Transverse colon (tissue), 4 donors: ENCODE data around the gene CFAP97. TPM values are rescaled to one million over a fixed set of nuclear protein-coding genes. Genes with fewer than 3 reads are reported as not detected.

Experiments
- DNase-seq: peaks from one replicate; pipeline ENCODE4 v3.0.0-alpha.2; 2019
- H3K27ac ChIP-seq, 4 donors: fragments of 200-600 bp; sonication (generic); 2 replicates each; pipeline ENCODE4 v1.5.1; 2016 to 2018; ENCODE audit warnings: inconsistent platforms in 4 of 4
- H3K27me3 ChIP-seq: fragments of 200-600 bp; sonication (generic); 2 replicates; pipeline ENCODE4 v1.5.1; 2017; ENCODE audit warnings: inconsistent platforms
- H3K36me3 ChIP-seq, 4 donors: fragments of 200-600 bp; sonication (generic); 2 replicates each; pipeline ENCODE4 v1.5.1; 2017 to 2019; ENCODE audit warnings: inconsistent platforms in 4 of 4
- H3K4me1 ChIP-seq, 4 donors: fragments of 200-600 bp; sonication (generic); 2 replicates each; pipeline ENCODE4 v1.5.1; 2017 to 2020; ENCODE audit warnings: inconsistent platforms in 4 of 4
- H3K4me3 ChIP-seq, 4 donors: fragments of 200-600 bp; sonication (generic); 1 replicate in 1 of 4; 2 replicates in 3 of 4; pipeline versions ENCODE4 v1.5.1 to v1.6.1; 2017 to 2019; ENCODE audit warnings: inconsistent platforms in 4 of 4
- H3K9me3 ChIP-seq, 2 donors: fragments of 200-600 bp; sonication (generic); 2 replicates each; pipeline ENCODE4 v1.5.1; 2017 to 2019; ENCODE audit warnings: inconsistent platforms in 2 of 2
- CTCF ChIP-seq, 5 experiments: fragments of 200-600 bp in 3 of 5; fragments of 450-650 bp in 2 of 5; sonication (generic) in 3 of 5; IDR thresholded peaks; 1 replicate in 2 of 5; 2 replicates in 3 of 5; pipeline ENCODE4 v1.5.1; 2016 to 2017; ENCODE audit warnings: antibody characterized with exemption in 5 of 5, inconsistent platforms in 3 of 5, mild to moderate bottlenecking in 2 of 5, moderate library complexity in 1 of 5
- EP300 ChIP-seq: sonication (generic); formaldehyde crosslinking; IDR thresholded peaks from one replicate; pipeline ENCODE4 v1.6.1; 2017; ENCODE audit warnings: antibody characterized with exemption, low read depth
- POLR2A ChIP-seq: fragments of 450-650 bp; IDR thresholded peaks from one replicate; pipeline ENCODE4 v1.6.1; 2016; ENCODE audit warnings: antibody characterized with exemption, mild to moderate bottlenecking, moderate library complexity
- POLR2AphosphoS5 ChIP-seq, 3 donors: sonication (generic); formaldehyde crosslinking; IDR thresholded peaks; one replicate each; pipeline ENCODE4 v1.6.1; 2016; ENCODE audit warnings: antibody characterized with exemption in 3 of 3
- WGBS, 2 donors: methylation state at CpG; one replicate each; pipeline ENCODE4 v1.1.5; 2018; ENCODE audit warnings: low coverage in 1 of 2; 5-methylcytosine and 5-hydroxymethylcytosine counted together
- in situ Hi-C, 4 donors: fragments of 200-750 bp; cut with MboI; loops; one replicate each; pipeline versions ENCODE4 v1.15.0 to v1.15.1; 2017; ENCODE audit warnings: low sequenced_read_pairs in 3 of 4, low pct_ligation_motif_present in 1 of 4, low pct_unique_long_range_greater_than_20kb in 1 of 4
- intact Hi-C: fragments of 100-400 bp; cut with DNase I; formaldehyde crosslinking; loops from one replicate; pipeline ENCODE4 v1.15.1; 2023; ENCODE audit warnings: low total_unique reads
- total RNA-seq, 4 donors: library from RNA; depleted of rRNA; stranded (reverse); fragments of >200 nt; gene quantifications; one replicate each; pipeline ENCODE4 v1.1.0, GENCODE V29; 2016

The CFAP97 gene
- total RNA-seq, 4 donors from 2014 or later = 4.6 to 17.1 (median 9.3) TPM

- Histone ChIP-seq H3K4me1 (peaks cover 3 to 28% (median 20%) of the 10 kb centered on the region in 4 donors), H3K27ac (no peak overlapping the region), H3K36me3 (no peaks in the 10 kb centered on the region), H3K9me3 (no peaks in the 10 kb centered on the region), H3K4me3 (no peak overlapping the region), H3K27me3 (no peaks in the 10 kb centered on the region)
- in situ Hi-C loops (loop anchor here in 1 of 4 donors (10.0 kb wide), 1 partner anchor 180 kb away; the partner anchor contains the start of genes ANKRD37 and LRP2BP), intact Hi-C loops (loop anchor here (10.0 kb wide), 1 partner anchor 130 kb away; no protein-coding TSS in a partner anchor)
- TF ChIP-seq EP300 = no peak
- no peak for TF ChIP-seq POLR2AphosphoS5 (IDR thresholded peaks at IDR 0.05)
- no peak for TF ChIP-seq POLR2A
- no peak for TF ChIP-seq CTCF (IDR thresholded peaks at IDR 0.05)
- no peak for DNase-seq
- WGBS, 2 donors = 42 to 84% methylated on average over 1 to 2 of the region's 2 CpGs
Measured at GRCh38 chr4:185215261-185215660, 11.5 kb upstream of the CFAP97 start.

GRCh38 chr4:185213877-185214276 lies 10.1 kb upstream of the CFAP97 start:
- Histone ChIP-seq H3K4me3 (no peak overlapping the region), H3K9me3 (no peaks in the 10 kb centered on the region), H3K27me3 (no peaks in the 10 kb centered on the region), H3K36me3 (no peaks in the 10 kb centered on the region), H3K27ac (no peak overlapping the region), H3K4me1 (peaks cover 0 to 20% (median 16%) of the 10 kb centered on the region in 4 donors)
- no peak for DNase-seq
- 59 to 84% methylated on average over 3 to 4 of the region's 4 CpGs for WGBS, 2 donors
- intact Hi-C loops (loop anchor here (10.0 kb wide), 1 partner anchor 131 kb away; no protein-coding TSS in a partner anchor), in situ Hi-C loops (loop anchor here in 1 of 4 donors (10.0 kb wide), 1 partner anchor 181 kb away; the partner anchor contains the start of genes ANKRD37 and LRP2BP)
- no peak for TF ChIP-seq POLR2AphosphoS5 (IDR thresholded peaks at IDR 0.05)
- TF ChIP-seq EP300 = no peak
- no peak for TF ChIP-seq CTCF (IDR thresholded peaks at IDR 0.05)
- no peak for TF ChIP-seq POLR2A

GRCh38 chr4:185212581-185212980 lies 8.8 kb upstream of the CFAP97 start:
- Histone ChIP-seq H3K9me3 (no peaks in the 10 kb centered on the region), H3K27me3 (no peaks in the 10 kb centered on the region), H3K4me1 (peaks cover 0 to 24% (median 19%) of the 10 kb centered on the region in 4 donors), H3K36me3 (no peaks in the 10 kb centered on the region), H3K4me3 (no peak overlapping the region), H3K27ac (no peak overlapping the region)
- in situ Hi-C loops = loop anchor here in 1 of 4 donors (10.0 kb wide), 1 partner anchor 182 kb away; the partner anchor contains the start of genes ANKRD37 and LRP2BP
- DNase-seq = no peak
- TF ChIP-seq CTCF (IDR thresholded peaks at IDR 0.05) = no peak
- TF ChIP-seq POLR2A = no peak
- no peak for TF ChIP-seq POLR2AphosphoS5 (IDR thresholded peaks at IDR 0.05)
- TF ChIP-seq EP300 = no peak
- 82 to 100% methylated on average over 4 of the region's 4 CpGs for WGBS, 2 donors
- intact Hi-C loops = loop anchor here (10.0 kb wide), 1 partner anchor 132 kb away; no protein-coding TSS in a partner anchor

GRCh38 chr4:185211641-185212040 lies 7.8 kb upstream of the CFAP97 start:
- 51 to 60% methylated on average over 2 of the region's 2 CpGs for WGBS, 2 donors
- in situ Hi-C loops = loop anchor here in 1 of 4 donors (10.0 kb wide), 1 partner anchor 183 kb away; the partner anchor contains the start of genes ANKRD37 and LRP2BP

More at GRCh38 chr4:185211641-185212040, 7.8 kb upstream of the CFAP97 start:
- Histone ChIP-seq H3K36me3 (no peaks in the 10 kb centered on the region), H3K27ac (peak overlapping the region in 1 of 4 donors; percentile 95), H3K9me3 (no peaks in the 10 kb centered on the region), H3K27me3 (no peaks in the 10 kb centered on the region), H3K4me1 (peaks cover 0 to 24% (median 19%) of the 10 kb centered on the region in 4 donors), H3K4me3 (peak overlapping the region in 1 of 4 donors; percentile 89)
- no peak for TF ChIP-seq CTCF (IDR thresholded peaks at IDR 0.05)
- no peak for TF ChIP-seq POLR2AphosphoS5 (IDR thresholded peaks at IDR 0.05)
- no peak for TF ChIP-seq EP300
- TF ChIP-seq POLR2A = no peak
- DNase-seq = no peak
- intact Hi-C loops = loop anchor here (10.0 kb wide), 1 partner anchor 133 kb away; no protein-coding TSS in a partner anchor
